Measurements from ENCODE around the gene ENHO. TPM values are rescaled to one million over a fixed set of nuclear protein-coding genes. Genes with fewer than 3 reads are reported as not detected.

ENHO gene
- polyA plus RNA-seq, 1 donor (not counting 4 experiments of a cell fraction or from before 2014, with no cell fraction given): not detected

GRCh38 chr9:34491596-34491995, 31.2 kb downstream of the ENHO start:
- peaks cover 4% of the 10 kb centered on the region for H3K4me1 ChIP-seq (ENCODE audit: control insufficient read depth, extremely low read depth, insufficient read depth, low read length)
- TF ChIP-seq EZH2 (IDR thresholded peaks at IDR 0.05; ENCODE audit: low read length) (no peak), CTCF (optimal IDR thresholded peaks at IDR 0.05 in 1 of 3, IDR thresholded peaks at IDR 0.05 in 1 of 3, conservative IDR thresholded peaks at IDR 0.05 in 1 of 3; ENCODE audit: extremely low read depth in 1 of 3, insufficient read depth in 2 of 3, low read length in 3 of 3) (no peak)
- no peaks in the 10 kb centered on the region for H3K36me3 ChIP-seq (ENCODE audit: control insufficient read depth in 2 of 2, extremely low read depth in 1 of 2, insufficient read depth in 2 of 2, low read length in 2 of 2)
- peaks cover 18% of the 10 kb centered on the region for H3K27me3 ChIP-seq (ENCODE audit: control insufficient read depth, extremely low read depth, insufficient read depth, low read length)
- H2AFZ ChIP-seq (ENCODE audit: control insufficient read depth, low read length): no peak overlapping the region
- H3K27ac ChIP-seq (ENCODE audit: control insufficient read depth, insufficient read depth, low read length): no peak overlapping the region
- H3K79me2 ChIP-seq (ENCODE audit: control insufficient read depth, insufficient read depth, low read length): no peaks in the 10 kb centered on the region
- dilution Hi-C loops (cut with MboI; ENCODE audit: extremely low pct_ligation_motif_present, low sequenced_read_pairs): no loop called here
- no peaks in the 10 kb centered on the region for H3K9me3 ChIP-seq (ENCODE audit: control insufficient read depth, low read depth, low read length)
- no peak for FAIRE-seq
- peaks cover 5% of the 10 kb centered on the region for H4K20me1 ChIP-seq (ENCODE audit: control insufficient read depth, extremely low read depth, insufficient read depth, low read length)
- no peaks in the 10 kb centered on the region for H3K9me1 ChIP-seq (ENCODE audit: control insufficient read depth, extremely low read depth, insufficient read depth, low read length)
- no peak overlapping the region for H3K4me2 ChIP-seq (ENCODE audit: control insufficient read depth, extremely low read depth, insufficient read depth, low read depth, low read length)
- H3K4me3 ChIP-seq (ENCODE audit: control insufficient read depth in 2 of 3, extremely low read depth in 1 of 3, insufficient read depth in 2 of 3, low read depth in 1 of 3, low read length in 3 of 3): no peak overlapping the region
- H3K9ac ChIP-seq (ENCODE audit: control insufficient read depth, extremely low read depth, insufficient read depth, low read length): no peak overlapping the region
- no peak for DNase-seq (ENCODE audit: low read depth, low spot score)

GRCh38 chr9:34490760-34491159, 32.0 kb downstream of the ENHO start:
- no peak overlapping the region for H3K27ac ChIP-seq (ENCODE audit: control insufficient read depth, insufficient read depth, low read length)
- H4K20me1 ChIP-seq (ENCODE audit: control insufficient read depth, extremely low read depth, insufficient read depth, low read length): peaks cover 5% of the 10 kb centered on the region
- H3K27me3 ChIP-seq (ENCODE audit: control insufficient read depth, extremely low read depth, insufficient read depth, low read length): peaks cover 18% of the 10 kb centered on the region
- no peaks in the 10 kb centered on the region for H3K9me1 ChIP-seq (ENCODE audit: control insufficient read depth, extremely low read depth, insufficient read depth, low read length)
- no peaks in the 10 kb centered on the region for H3K36me3 ChIP-seq (ENCODE audit: control insufficient read depth in 2 of 2, extremely low read depth in 1 of 2, insufficient read depth in 2 of 2, low read length in 2 of 2)
- H3K79me2 ChIP-seq (ENCODE audit: control insufficient read depth, insufficient read depth, low read length): no peaks in the 10 kb centered on the region
- DNase-seq (ENCODE audit: low read depth, low spot score) (no peak), FAIRE-seq (no peak)
- no peaks in the 10 kb centered on the region for H3K4me1 ChIP-seq (ENCODE audit: control insufficient read depth, extremely low read depth, insufficient read depth, low read length)
- no peak overlapping the region for H3K4me2 ChIP-seq (ENCODE audit: control insufficient read depth, extremely low read depth, insufficient read depth, low read depth, low read length)
- H3K9me3 ChIP-seq (ENCODE audit: control insufficient read depth, low read depth, low read length): no peaks in the 10 kb centered on the region
- no peak overlapping the region for H3K9ac ChIP-seq (ENCODE audit: control insufficient read depth, extremely low read depth, insufficient read depth, low read length)
- dilution Hi-C loops (cut with MboI; ENCODE audit: extremely low pct_ligation_motif_present, low sequenced_read_pairs): no loop called here
- no peak overlapping the region for H2AFZ ChIP-seq (ENCODE audit: control insufficient read depth, low read length)
- TF ChIP-seq CTCF (optimal IDR thresholded peaks at IDR 0.05 in 1 of 3, IDR thresholded peaks at IDR 0.05 in 1 of 3, conservative IDR thresholded peaks at IDR 0.05 in 1 of 3; ENCODE audit: extremely low read depth in 1 of 3, insufficient read depth in 2 of 3, low read length in 3 of 3) (no peak), EZH2 (IDR thresholded peaks at IDR 0.05; ENCODE audit: low read length) (no peak)
- no peak overlapping the region for H3K4me3 ChIP-seq (ENCODE audit: control insufficient read depth in 2 of 3, extremely low read depth in 1 of 3, insufficient read depth in 2 of 3, low read depth in 1 of 3, low read length in 3 of 3)

Measured in keratinocyte (primary cell).